K562 (cell line): Measurements from ENCODE around the gene NIPAL1. TPM values are rescaled to one million over a fixed set of nuclear protein-coding genes. Genes with fewer than 3 reads are reported as not detected.

Experiments used
- ATAC-seq: fragments of 200-7000 bp; cut with Tn5 transposase; 3 replicates; pipeline ENCODE4 v1.9.1; 2020; ENCODE audit warnings: moderate library complexity
- BruUV-seq: library from RNA; stranded (reverse); fragments of 400-500 nt; replicated peaks from 2 replicates; lab custom pipeline; 2021; lab: Mats Ljungman, UMichigan
- CTCF ChIA-PET: fragments of 300-600 bp; formaldehyde crosslinking; extraction: SDS; loops from one replicate; lab custom pipeline; 2021; ENCODE audit warnings: low intra/inter-chr PET ratio; lab: Yijun Ruan, JAX
- POLR2A ChIA-PET: fragments of 300-600, 350-650 bp; sonication (Branson Sonifier 250); formaldehyde crosslinking; extraction: SDS; loops from one replicate; lab custom pipeline; 2021; ENCODE audit warnings: antibody characterized with exemption, inconsistent platforms; lab: Yijun Ruan, JAX
- DNase-seq, 4 experiments: peaks; one replicate each; pipeline versions ENCODE4 v3.0.0 to v3.0.0-alpha.2; 2011 to 2018; ENCODE audit warnings: low spot score in 3 of 4, mixed read lengths in 3 of 4; ENCODE audit errors: extremely low read depth in 1 of 4
- FAIRE-seq: peaks from 2 replicates; lab custom pipeline; 2011; peaks lifted over from hg19 to GRCh38; lab: Jason Lieb, UNC
- H2AFZ ChIP-seq: 2 replicates; pipeline ENCODE4 v1.6.0; 2011; ENCODE audit warnings: low read depth, low read length, control low read depth, inconsistent platforms
- H3K27ac ChIP-seq: fragments of 200-600 bp; 3 replicates; pipeline ENCODE4 v1.8.0; 2011; ENCODE audit warnings: low read depth, mild to moderate bottlenecking, control low read depth, inconsistent platforms, low read length, moderate library complexity, mixed read lengths; ENCODE audit errors: extremely low read depth
- H3K27me3 ChIP-seq, 2 experiments: fragments of 300-600 bp in 1 of 2; 2 replicates in 1 of 2; 3 replicates in 1 of 2; pipeline versions ENCODE4 v1.6.0 to v1.8.0; 2011; ENCODE audit warnings: inconsistent platforms in 2 of 2, low read length in 2 of 2, mild to moderate bottlenecking in 1 of 2, mixed read lengths in 1 of 2, moderate library complexity in 1 of 2; ENCODE audit not compliant: control insufficient read depth in 2 of 2, insufficient read depth in 2 of 2
- H3K36me3 ChIP-seq: fragments of 300-600 bp; 3 replicates; pipeline ENCODE4 v1.8.0; 2011; ENCODE audit warnings: mild to moderate bottlenecking, low read length, inconsistent platforms; ENCODE audit not compliant: control insufficient read depth, insufficient read depth
- H3K4me1 ChIP-seq, 2 experiments: fragments of 200-600 bp in 1 of 2; replicated peaks in 1 of 2; 2 replicates in 1 of 2; 3 replicates in 1 of 2; pipeline versions ENCODE4 v1.5.1 to v1.8.0; 2011; ENCODE audit warnings: inconsistent platforms in 2 of 2, low read length in 2 of 2, mild to moderate bottlenecking in 1 of 2, mixed read lengths in 1 of 2, moderate library complexity in 1 of 2; ENCODE audit not compliant: control insufficient read depth in 2 of 2, insufficient read depth in 2 of 2
- H3K4me2 ChIP-seq: 2 replicates; pipeline ENCODE4 v1.6.1; 2011; ENCODE audit warnings: low read length, control low read depth, inconsistent platforms, mixed read lengths; ENCODE audit not compliant: insufficient read depth
- H3K4me3 ChIP-seq: fragments of 200-600 bp; sonication (generic), shearing (Covaris generic); 2 replicates; pipeline ENCODE4 v1.5.1; 2016; ENCODE audit warnings: control low read depth, inconsistent platforms
- H3K79me2 ChIP-seq: fragments of 200-600 bp; 3 replicates; pipeline ENCODE4 v1.8.0; 2011; ENCODE audit warnings: low read length, inconsistent platforms; ENCODE audit not compliant: control insufficient read depth, insufficient read depth
- H3K9ac ChIP-seq, 2 experiments: 2 replicates each; pipeline versions ENCODE4 v1.6.0 to v1.6.1; 2011; ENCODE audit warnings: low read depth in 2 of 2, low read length in 2 of 2, control low read depth in 1 of 2, inconsistent platforms in 1 of 2, mild to moderate bottlenecking in 1 of 2, mixed read lengths in 1 of 2; ENCODE audit not compliant: insufficient read depth in 1 of 2
- H3K9me1 ChIP-seq: one replicate; pipeline ENCODE4 v1.6.0; 2011; ENCODE audit warnings: inconsistent platforms, mild to moderate bottlenecking, low read length, moderate library complexity; ENCODE audit not compliant: control insufficient read depth, insufficient read depth
- H3K9me3 ChIP-seq: replicated peaks from 2 replicates; pipeline ENCODE4 v1.5.1; 2011; ENCODE audit warnings: low read depth, low read length, inconsistent platforms; ENCODE audit not compliant: control insufficient read depth, insufficient read depth
- H4K20me1 ChIP-seq: replicated peaks from 2 replicates; pipeline ENCODE4 v1.6.1; 2011; ENCODE audit warnings: low read length, inconsistent platforms, mixed read lengths; ENCODE audit not compliant: control insufficient read depth, insufficient read depth
- ELF4 ChIP-seq: fragments of 450-650 bp; formaldehyde crosslinking; IDR thresholded peaks from 2 replicates; pipeline ENCODE4 v1.4.0; 2022; ENCODE audit warnings: missing genetic modification characterization
- HDAC2 ChIP-seq: fragments of 450-650 bp; IDR thresholded peaks from 2 replicates; pipeline ENCODE4 v1.6.1; 2016; ENCODE audit warnings: mild to moderate bottlenecking
- HNRNPLL ChIP-seq: fragments of 200-400 bp; formaldehyde crosslinking; IDR thresholded peaks from 2 replicates; pipeline ENCODE4 v1.6.1; 2017; ENCODE audit warnings: low read length, low read depth, mild to moderate bottlenecking; ENCODE audit not compliant: poor library complexity, severe bottlenecking
- PHTF2 ChIP-seq: fragments of 250-450 bp; sonication (Bioruptor Pico); IDR thresholded peaks from 2 replicates; pipeline ENCODE4 v1.5.0; 2021; ENCODE audit warnings: mild to moderate bottlenecking
- ZFP36 ChIP-seq: fragments of 150-350 bp; IDR thresholded peaks from 2 replicates; pipeline ENCODE4 v1.6.1; 2018; ENCODE audit warnings: low read length, low read depth; ENCODE audit not compliant: partially characterized antibody
- ZNF57 ChIP-seq: fragments of 450-650 bp; formaldehyde crosslinking; IDR thresholded peaks from 2 replicates; pipeline ENCODE4 v1.4.0; 2020; ENCODE audit warnings: mild to moderate bottlenecking, moderate library complexity
- ZNF830 ChIP-seq: fragments of 250-450 bp; sonication (Bioruptor Pico); IDR thresholded peaks from 2 replicates; pipeline ENCODE4 v1.5.0; 2021; ENCODE audit warnings: mild to moderate bottlenecking
- ZSCAN29 ChIP-seq: fragments of 450-650 bp; IDR thresholded peaks from 2 replicates; pipeline ENCODE4 v1.6.1; 2017
- WGBS: fragments of 100-300 bp; shearing (Covaris generic); methylation state at CpG from one replicate; pipeline ENCODE4 v1.1.6; 2016; ENCODE audit warnings: low coverage, mixed read lengths; ENCODE audit not compliant: insufficient coverage; ENCODE audit errors: missing lambda C conversion rate; 5-methylcytosine and 5-hydroxymethylcytosine counted together
- in situ Hi-C: fragments of 300-500 bp; cut with MboI; formaldehyde crosslinking; loops from 4 replicates; pipeline ENCODE4 v1.15.0; 2018; ENCODE audit warnings: inconsistent platforms, mixed read lengths
- intact Hi-C: fragments of 100-400 bp; cut with micrococcal nuclease; formaldehyde crosslinking; loops from 2 replicates; pipeline ENCODE4 v1.14.2; 2022
- polyA plus RNA-seq, 8 experiments: library from polyadenylated mRNA; depleted of rRNA in 4 of 8; stranded (reverse) in 5 of 8; unstranded in 3 of 8; fragments of >200 nt; fragmentation: Nextera tagmentation in 2 of 8; fragmentation: Illumina TruSeq in 1 of 8; extraction: Ambion mirVana in 2 of 8; extraction: Trizol in 1 of 8; gene quantifications; 2 replicates each; pipeline versions ENCODE4 v1.2.1 to v1.2.3, GENCODE V29; 2011 to 2014; ENCODE audit warnings: inconsistent platforms in 1 of 8, missing spikeins in 1 of 8
- total RNA-seq, 7 experiments: library from RNA; depleted of rRNA in 6 of 7; stranded (reverse); fragments of >200 nt in 6 of 7; fragmentation: Illumina TruSeq in 2 of 7; extraction: Trizol in 2 of 7; gene quantifications; 2 replicates each; pipeline versions ENCODE4 v1.2.1 to v1.2.3, GENCODE V29; 2011 to 2021; ENCODE audit warnings: low replicate concordance in 1 of 7
- TF ChIP-seq, protein P1 (sequence below): sonication (generic); formaldehyde crosslinking; IDR thresholded peaks from 2 replicates; pipeline ENCODE4 v1.8.0; 2022; ENCODE audit warnings: missing genetic modification reagents, mild to moderate bottlenecking, moderate library complexity, borderline replicate concordance
- TF ChIP-seq, protein P2 (sequence below): fragments of 450-650 bp; formaldehyde crosslinking; IDR thresholded peaks from 2 replicates; pipeline ENCODE4 v1.4.0; 2022; ENCODE audit warnings: mild to moderate bottlenecking, moderate library complexity
- TF ChIP-seq, protein P3 (sequence below): sonication (generic); formaldehyde crosslinking; IDR thresholded peaks from 2 replicates; pipeline ENCODE4 v1.8.1; 2023; ENCODE audit warnings: mild to moderate bottlenecking, missing genetic modification reagents

NIPAL1 gene
- total and polyA plus RNA-seq, 9 of the 15 experiments (the other 6 are each of a cell fraction or from before 2014, with no cell fraction given): 0.03 to 0.43 (median 0.25) TPM

DNA sequence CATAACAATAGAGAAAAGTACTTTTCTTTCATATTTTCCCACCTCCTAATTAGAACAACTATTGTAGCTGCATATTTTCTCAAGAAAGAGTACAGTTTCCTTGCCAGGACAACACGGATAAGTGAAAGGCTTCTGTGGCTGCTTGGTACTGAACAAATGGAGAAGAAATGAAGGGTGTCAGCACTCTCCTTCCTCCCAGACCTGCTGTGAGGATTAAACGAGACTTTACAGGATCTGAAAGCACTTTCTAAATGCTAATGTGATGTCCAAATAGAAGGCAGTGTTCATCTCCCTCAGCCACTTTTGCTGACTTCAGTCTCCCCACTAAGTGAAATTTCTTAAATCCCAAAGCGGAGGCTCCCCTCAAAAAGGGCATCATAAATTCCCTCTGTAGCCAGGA, 13.9 kb downstream of the NIPAL1 start:
- no peaks in the 10 kb centered on the region for H3K9me3 ChIP-seq
- in situ Hi-C loops: no loop called here
- POLR2A ChIA-PET: no interaction called here
- H3K79me2 ChIP-seq: no peaks in the 10 kb centered on the region
- no peak for TF ChIP-seq HDAC2
- TF ChIP-seq, all 486 proteins: peak for 0
- WGBS: 4% methylated on average over 3 of the region's 3 CpGs
- no TSS peak for BruUV-seq
- Histone ChIP-seq H3K9ac (no peak overlapping the region), H3K4me1 (no peaks in the 10 kb centered on the region), H3K27me3 (no peaks in the 10 kb centered on the region), H3K9me1 (no peaks in the 10 kb centered on the region), H2AFZ (no peak overlapping the region), H3K27ac (no peak overlapping the region), H3K4me2 (no peak overlapping the region), H4K20me1 (no peaks in the 10 kb centered on the region), H3K36me3 (no peaks in the 10 kb centered on the region), H3K4me3 (no peak overlapping the region)
- no peak for FAIRE-seq
- intact Hi-C loops: no loop called here
- CTCF ChIA-PET: no interaction called here
- DNase-seq: no peak
- ATAC-seq: no peak

DNA sequence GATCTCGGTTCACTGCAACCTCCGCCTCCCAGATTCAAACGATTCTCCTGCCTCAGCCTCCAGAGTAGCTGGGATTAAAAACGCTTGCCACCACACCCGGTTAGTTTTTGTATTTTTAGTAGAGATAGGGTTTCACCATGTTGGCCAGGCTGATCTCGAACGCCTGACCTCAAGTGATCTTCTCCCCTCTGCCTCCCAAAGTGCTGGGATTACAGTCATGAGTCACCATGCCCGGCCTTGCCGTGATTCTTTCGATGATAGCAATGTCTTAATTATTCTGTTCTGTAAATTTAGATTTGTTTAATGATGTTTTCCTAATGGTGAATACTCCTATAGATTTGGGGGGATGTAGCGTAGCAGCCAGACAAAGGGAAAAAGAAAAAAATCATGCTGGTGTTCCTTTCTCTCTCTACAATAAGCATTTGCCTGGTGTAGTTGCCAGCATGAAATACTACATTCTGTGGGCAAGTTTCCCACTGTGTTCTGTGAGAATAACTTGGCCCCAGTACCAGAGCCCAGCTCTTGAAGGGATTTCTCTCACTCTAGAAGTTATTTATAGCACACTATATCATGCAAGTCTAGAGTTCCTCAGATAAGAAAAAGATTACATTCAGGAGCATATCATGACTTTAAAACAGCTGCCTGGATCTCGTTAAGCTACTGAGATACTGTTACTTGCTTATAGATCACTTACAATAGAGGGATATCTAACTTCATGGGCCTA, 15.4 kb downstream of the NIPAL1 start:
- H3K36me3 ChIP-seq: no peaks in the 10 kb centered on the region
- no peak overlapping the region for H3K9ac ChIP-seq
- POLR2A ChIA-PET: interaction anchor here (0.6 to 1.5 kb wide), 3 partner anchors 10 to 332 kb away, joined by 3 to 4 read pairs (median 3); no protein-coding TSS in a partner anchor
- no peaks in the 10 kb centered on the region for H3K9me1 ChIP-seq
- H3K4me2 ChIP-seq: no peak overlapping the region
- intact Hi-C loops: no loop called here
- no peak overlapping the region for H3K27ac ChIP-seq
- FAIRE-seq (no peak), ATAC-seq (no peak), DNase-seq (no peak)
- no peaks in the 10 kb centered on the region for H4K20me1 ChIP-seq
- no peaks in the 10 kb centered on the region for H3K4me1 ChIP-seq
- no peaks in the 10 kb centered on the region for H3K79me2 ChIP-seq
- WGBS: 9% methylated on average over 12 of the region's 12 CpGs
- CTCF ChIA-PET: interaction anchor here (0.6 kb wide), 1 partner anchor 484 kb away, joined by 3 read pairs; no protein-coding TSS in a partner anchor
- in situ Hi-C loops: no loop called here
- no TSS peak for BruUV-seq
- H3K4me3 ChIP-seq: no peak overlapping the region
- no peaks in the 10 kb centered on the region for H3K9me3 ChIP-seq
- no peaks in the 10 kb centered on the region for H3K27me3 ChIP-seq
- no peak overlapping the region for H2AFZ ChIP-seq
- no peak for TF ChIP-seq ZSCAN29
- no peak for TF ChIP-seq PHTF2 (CRISPR knock-in tag)
- TF ChIP-seq HNRNPLL: no peak
- TF ChIP-seq ELF4 (CRISPR knock-in tag): no peak
- no peak for TF ChIP-seq ZNF830 (CRISPR knock-in tag)
- TF ChIP-seq ZFP36: no peak
- TF ChIP-seq, protein P1, sequence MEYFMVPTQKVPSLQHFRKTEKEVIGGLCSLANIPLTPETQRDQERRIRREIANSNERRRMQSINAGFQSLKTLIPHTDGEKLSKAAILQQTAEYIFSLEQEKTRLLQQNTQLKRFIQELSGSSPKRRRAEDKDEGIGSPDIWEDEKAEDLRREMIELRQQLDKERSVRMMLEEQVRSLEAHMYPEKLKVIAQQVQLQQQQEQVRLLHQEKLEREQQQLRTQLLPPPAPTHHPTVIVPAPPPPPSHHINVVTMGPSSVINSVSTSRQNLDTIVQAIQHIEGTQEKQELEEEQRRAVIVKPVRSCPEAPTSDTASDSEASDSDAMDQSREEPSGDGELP (CRISPR knock-in tag): no peak
- TF ChIP-seq, protein P2, sequence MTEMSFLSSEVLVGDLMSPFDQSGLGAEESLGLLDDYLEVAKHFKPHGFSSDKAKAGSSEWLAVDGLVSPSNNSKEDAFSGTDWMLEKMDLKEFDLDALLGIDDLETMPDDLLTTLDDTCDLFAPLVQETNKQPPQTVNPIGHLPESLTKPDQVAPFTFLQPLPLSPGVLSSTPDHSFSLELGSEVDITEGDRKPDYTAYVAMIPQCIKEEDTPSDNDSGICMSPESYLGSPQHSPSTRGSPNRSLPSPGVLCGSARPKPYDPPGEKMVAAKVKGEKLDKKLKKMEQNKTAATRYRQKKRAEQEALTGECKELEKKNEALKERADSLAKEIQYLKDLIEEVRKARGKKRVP (CRISPR knock-in tag): no peak
- TF ChIP-seq, protein P3, sequence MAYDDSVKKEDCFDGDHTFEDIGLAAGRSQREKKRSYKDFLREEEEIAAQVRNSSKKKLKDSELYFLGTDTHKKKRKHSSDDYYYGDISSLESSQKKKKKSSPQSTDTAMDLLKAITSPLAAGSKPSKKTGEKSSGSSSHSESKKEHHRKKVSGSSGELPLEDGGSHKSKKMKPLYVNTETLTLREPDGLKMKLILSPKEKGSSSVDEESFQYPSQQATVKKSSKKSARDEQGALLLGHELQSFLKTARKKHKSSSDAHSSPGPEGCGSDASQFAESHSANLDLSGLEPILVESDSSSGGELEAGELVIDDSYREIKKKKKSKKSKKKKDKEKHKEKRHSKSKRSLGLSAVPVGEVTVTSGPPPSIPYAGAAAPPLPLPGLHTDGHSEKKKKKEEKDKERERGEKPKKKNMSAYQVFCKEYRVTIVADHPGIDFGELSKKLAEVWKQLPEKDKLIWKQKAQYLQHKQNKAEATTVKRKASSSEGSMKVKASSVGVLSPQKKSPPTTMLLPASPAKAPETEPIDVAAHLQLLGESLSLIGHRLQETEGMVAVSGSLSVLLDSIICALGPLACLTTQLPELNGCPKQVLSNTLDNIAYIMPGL (CRISPR knock-in tag): no peak
- no peak for TF ChIP-seq ZNF57 (CRISPR knock-in tag)
